Common myeloid progenitor, CD34-positive (primary cell): ENCODE data around the gene TK2.
"Not testable (repeated sequence)": the region's sequence is repeated elsewhere in the genome, so short reads cannot be mapped to it uniquely, and the experiment has no call there.

Experiments used
- CTCF ChIA-PET: fragments of 350-600 bp; sonication (Branson Sonifier 250); formaldehyde crosslinking; loops from one replicate; lab custom pipeline; 2021; ENCODE audit warnings: antibody characterized with exemption; lab: Charles Lee
- POLR2A ChIA-PET: fragments of 350-600 bp; sonication (Branson Sonifier 250); formaldehyde crosslinking; loops from one replicate; lab custom pipeline; 2021; ENCODE audit warnings: antibody characterized with exemption; lab: Charles Lee
- DNase-seq, 3 donors: peaks; one replicate each; pipeline versions ENCODE4 v3.0.0 to v3.0.0-alpha.2; 2013
- H3K27ac ChIP-seq, 2 experiments: 1 replicate in 1 of 2; 2 replicates in 1 of 2; pipeline ENCODE4 v1.7.0; 2013; ENCODE audit warnings: inconsistent platforms in 2 of 2, low read length in 2 of 2, mild to moderate bottlenecking in 2 of 2, low read depth in 1 of 2, moderate library complexity in 1 of 2; ENCODE audit not compliant: severe bottlenecking in 2 of 2, insufficient read depth in 1 of 2, poor library complexity in 1 of 2
- H3K27me3 ChIP-seq, 5 experiments: replicated peaks in 2 of 5; 1 replicate in 3 of 5; 2 replicates in 2 of 5; pipeline versions ENCODE4 v1.6.1 to v1.7.0; 2013; ENCODE audit warnings: low read length in 4 of 5, mild to moderate bottlenecking in 2 of 5, moderate library complexity in 2 of 5, inconsistent platforms in 1 of 5; ENCODE audit not compliant: insufficient read depth in 5 of 5, control insufficient read depth in 4 of 5
- H3K36me3 ChIP-seq, 4 experiments: 1 replicate in 2 of 4; 2 replicates in 2 of 4; pipeline versions ENCODE4 v1.6.1 to v1.7.0; 2013; ENCODE audit warnings: low read length in 3 of 4, control low read depth in 1 of 4, mild to moderate bottlenecking in 1 of 4; ENCODE audit not compliant: control insufficient read depth in 4 of 4, insufficient read depth in 4 of 4
- H3K4me1 ChIP-seq, 4 experiments: 1 replicate in 3 of 4; 2 replicates in 1 of 4; pipeline versions ENCODE4 v1.6.1 to v1.7.1; 2013; ENCODE audit warnings: low read length in 3 of 4, mild to moderate bottlenecking in 3 of 4, control low read depth in 1 of 4, inconsistent platforms in 1 of 4, moderate library complexity in 1 of 4; ENCODE audit not compliant: control insufficient read depth in 4 of 4, insufficient read depth in 4 of 4; ENCODE audit errors: control extremely low read depth in 1 of 4
- H3K4me3 ChIP-seq, 7 experiments: 1 replicate in 4 of 7; 2 replicates in 3 of 7; pipeline versions ENCODE4 v1.5.1 to v1.7.0; 2013; ENCODE audit warnings: mild to moderate bottlenecking in 7 of 7, low read length in 6 of 7, moderate library complexity in 6 of 7, inconsistent platforms in 2 of 7, low read depth in 2 of 7, control low read depth in 1 of 7; ENCODE audit not compliant: insufficient read depth in 4 of 7, control insufficient read depth in 1 of 7; ENCODE audit errors: extremely low read depth in 1 of 7
- H3K9me3 ChIP-seq, 5 experiments: 1 replicate in 4 of 5; 2 replicates in 1 of 5; pipeline versions ENCODE4 v1.6.1 to v1.7.1; 2013; ENCODE audit warnings: low read length in 4 of 5, mild to moderate bottlenecking in 2 of 5, inconsistent platforms in 1 of 5, low read depth in 1 of 5, moderate library complexity in 1 of 5; ENCODE audit not compliant: control insufficient read depth in 4 of 5, insufficient read depth in 2 of 5; ENCODE audit errors: control extremely low read depth in 1 of 5
- WGBS: methylation state at CpG from one replicate; pipeline ENCODE4 v1.1.5; 2013; ENCODE audit not compliant: insufficient coverage; 5-methylcytosine and 5-hydroxymethylcytosine counted together

Gene TK2

DNA sequence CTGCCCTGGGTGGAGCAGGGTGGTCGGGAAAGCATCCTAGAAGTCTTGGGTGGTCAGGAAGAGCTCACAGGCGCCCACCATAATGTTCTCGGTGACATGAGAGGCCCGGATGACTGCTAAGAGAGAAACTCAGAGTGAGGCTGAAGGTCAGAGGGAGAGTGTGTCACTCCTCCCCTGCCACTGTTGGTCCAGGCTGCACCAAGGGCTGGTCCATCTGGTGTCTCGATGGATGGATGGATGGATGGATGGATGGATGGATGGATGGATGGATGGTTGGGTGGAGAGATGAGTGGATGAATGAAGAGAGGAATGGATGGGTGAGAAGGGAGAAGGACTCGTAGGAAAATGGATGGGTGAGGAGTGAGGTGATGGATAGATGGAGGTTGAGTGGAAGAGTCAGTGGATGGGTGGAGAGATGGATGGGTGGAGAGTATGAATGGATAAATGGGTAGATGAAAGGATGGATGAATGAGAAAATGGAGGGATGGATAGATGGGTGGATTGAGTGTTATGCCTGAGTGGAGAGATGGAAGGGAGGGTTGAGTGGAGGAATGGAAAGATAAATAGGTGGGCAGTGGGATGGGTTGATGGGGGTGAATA is 79.9 kb downstream of the TK2 start:
- no peak overlapping the region for H3K27ac ChIP-seq
- DNase-seq, result no peak
- WGBS, result 96% methylated on average over 6 of the region's 6 CpGs
- H3K4me1 ChIP-seq, result peaks cover 0 to 9% (median 0%) of the 10 kb centered on the region in 4 experiments
- H3K4me3 ChIP-seq, result no peak overlapping the region
- ChIA-PET CTCF (interaction anchor here (1.4 to 1.7 kb wide), 2 partner anchors 9 to 15 kb away, joined by 5 to 8 read pairs; no protein-coding TSS in a partner anchor), POLR2A (no interaction called here)
- peaks cover 0 to 2% (median 0%) of the 10 kb centered on the region in 5 experiments for H3K27me3 ChIP-seq
- H3K9me3 ChIP-seq, result peaks cover 0 to 1% (median 0%) of the 10 kb centered on the region in 5 experiments
- no peaks in the 10 kb centered on the region for H3K36me3 ChIP-seq

DNA sequence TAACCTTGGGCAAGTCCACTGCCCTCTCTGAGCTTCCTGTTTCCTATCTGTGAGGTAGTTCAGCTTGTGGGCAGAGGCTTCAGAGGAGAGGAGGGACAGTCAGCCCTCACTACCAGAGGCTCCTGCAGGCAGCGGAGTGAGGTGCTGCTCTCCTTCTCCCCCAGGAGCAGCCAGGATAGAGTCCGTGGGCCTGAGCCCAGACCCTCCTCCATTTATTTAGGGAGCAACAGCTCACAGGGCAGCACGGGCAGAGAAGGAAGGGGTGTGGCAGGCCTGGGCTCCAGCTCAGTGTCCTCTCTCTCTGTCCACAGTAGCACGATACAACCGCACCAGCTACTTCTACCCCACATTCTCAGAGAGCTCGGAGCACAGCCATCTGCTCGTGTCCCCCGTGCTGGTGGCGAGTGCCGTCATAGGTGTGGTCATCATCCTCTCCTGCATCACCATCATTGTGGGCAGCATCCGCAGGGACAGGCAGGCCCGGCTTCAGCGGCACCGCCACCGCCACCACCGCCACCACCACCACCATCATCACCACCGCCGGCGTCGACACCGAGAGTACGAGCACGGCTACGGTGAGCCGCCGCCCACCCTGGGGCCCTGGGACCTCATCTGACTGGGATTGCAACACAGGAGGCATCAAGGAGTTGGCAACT is 80.5 kb downstream of the TK2 start:
- DNase-seq, result no peak
- H3K9me3 ChIP-seq, result peaks cover 0 to 1% (median 0%) of the 10 kb centered on the region in 5 experiments
- no peaks in the 10 kb centered on the region for H3K36me3 ChIP-seq
- ChIA-PET CTCF (interaction anchor here (1.2 to 2.2 kb wide), 4 partner anchors 10 to 120 kb away, joined by 3 to 8 read pairs (median 6); no protein-coding TSS in a partner anchor), POLR2A (no interaction called here)
- WGBS, result 96% methylated on average over 10 of the region's 26 CpGs
- H3K4me3 ChIP-seq, result no peak overlapping the region
- H3K27me3 ChIP-seq, result peaks cover 0 to 3% (median 0%) of the 10 kb centered on the region in 5 experiments
- no peak overlapping the region for H3K27ac ChIP-seq
- H3K4me1 ChIP-seq, result peaks cover 0 to 5% (median 0%) of the 10 kb centered on the region in 4 experiments

DNA sequence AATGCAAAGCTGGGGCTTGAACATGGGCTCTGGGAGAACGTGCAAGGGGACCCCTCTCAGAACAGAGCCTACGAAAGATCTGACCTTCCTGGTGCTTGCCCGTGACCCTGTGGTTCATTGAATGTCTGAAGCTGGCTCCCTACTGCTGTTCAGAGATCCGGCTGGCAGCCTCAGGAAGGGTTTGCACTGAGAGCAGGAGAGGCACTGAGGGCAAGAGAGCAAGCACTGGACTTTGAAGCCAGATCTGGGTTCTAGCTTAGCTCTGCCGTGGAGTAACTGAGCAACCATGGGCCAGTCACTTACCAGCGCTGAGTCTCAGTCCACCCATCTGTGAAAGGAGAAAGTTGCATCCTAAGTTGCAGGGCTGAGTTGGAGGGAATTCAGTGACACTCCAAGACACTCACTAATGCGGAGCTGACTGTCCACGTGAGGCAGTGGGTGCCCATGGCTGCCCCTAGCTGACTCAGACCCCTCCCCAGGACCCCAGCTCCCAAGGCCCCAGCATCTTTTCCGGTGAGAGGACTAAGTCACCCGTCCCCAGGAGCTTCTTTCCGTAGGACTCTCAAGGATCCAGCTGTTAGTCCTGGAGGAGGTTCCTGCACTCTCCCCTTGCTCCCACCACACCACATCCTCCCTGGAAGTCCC is 81.5 kb downstream of the TK2 start:
- 98% methylated on average over 11 of the region's 11 CpGs for WGBS
- no peaks in the 10 kb centered on the region for H3K4me1 ChIP-seq
- peaks cover 0 to 6% (median 0%) of the 10 kb centered on the region in 5 experiments for H3K27me3 ChIP-seq
- ChIA-PET POLR2A (no interaction called here), CTCF (interaction anchor here (0.7 to 2.2 kb wide), 7 partner anchors 9 to 121 kb away, joined by 3 to 8 read pairs (median 4); no protein-coding TSS in a partner anchor)
- no peak overlapping the region for H3K27ac ChIP-seq
- no peak for DNase-seq
- no peaks in the 10 kb centered on the region for H3K36me3 ChIP-seq
- H3K9me3 ChIP-seq, result peaks cover 0 to 1% (median 0%) of the 10 kb centered on the region in 5 experiments
- H3K4me3 ChIP-seq, result no peak overlapping the region

DNA sequence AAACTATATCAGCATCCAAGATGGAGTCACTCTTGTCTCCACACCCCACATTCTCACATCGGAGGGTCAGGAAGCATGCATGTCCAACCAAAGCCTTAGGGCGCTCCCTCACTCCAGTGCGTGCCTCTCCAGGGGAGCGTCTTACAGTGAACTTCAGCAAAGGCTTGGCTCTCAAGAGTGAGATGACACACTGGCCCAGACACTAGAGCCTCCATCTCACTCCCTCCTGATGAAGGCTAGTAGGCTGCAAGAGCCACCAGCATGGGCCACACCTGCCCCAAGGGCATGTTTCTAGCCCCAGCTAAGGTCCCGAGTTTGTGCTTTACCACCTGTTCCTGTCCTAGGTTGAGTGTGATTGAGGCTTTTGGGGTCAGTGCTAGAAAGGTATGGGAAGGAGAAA is 82.3 kb downstream of the TK2 start:
- H3K27me3 ChIP-seq, result peaks cover 0 to 6% (median 0%) of the 10 kb centered on the region in 5 experiments
- DNase-seq, result no peak
- CTCF ChIA-PET, result interaction anchor here (0.6 to 2.2 kb wide), 3 partner anchors 9 to 122 kb away, joined by 3 to 6 read pairs (median 4); no protein-coding TSS in a partner anchor
- H3K9me3 ChIP-seq, result peaks cover 0 to 1% (median 0%) of the 10 kb centered on the region in 5 experiments
- H3K36me3 ChIP-seq, result no peaks in the 10 kb centered on the region
- no peaks in the 10 kb centered on the region for H3K4me1 ChIP-seq
- H3K4me3 ChIP-seq, result no peak overlapping the region
- H3K27ac ChIP-seq, result no peak overlapping the region
- WGBS, result 95% methylated on average over 5 of the region's 5 CpGs
- POLR2A ChIA-PET, result no interaction called here

DNA sequence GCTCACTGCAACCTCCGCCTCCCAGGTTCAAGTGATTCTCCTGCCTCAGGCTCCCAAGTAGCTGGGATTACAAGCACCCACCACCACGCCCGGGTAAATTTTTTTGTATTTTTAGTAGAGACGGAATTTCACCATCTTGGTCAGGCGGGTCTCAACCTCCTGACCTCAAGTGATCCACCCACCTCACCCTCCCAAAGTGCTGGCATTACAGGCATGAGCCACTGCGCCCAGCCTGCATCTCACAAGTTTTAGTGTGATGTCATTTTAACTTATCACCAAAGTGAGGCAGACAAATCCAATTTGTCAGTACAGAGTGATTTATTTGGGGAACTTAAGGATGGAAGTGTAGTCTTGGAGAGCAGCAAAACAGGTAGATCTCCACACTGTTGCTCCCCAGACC is 83.3 kb downstream of the TK2 start:
- POLR2A ChIA-PET, CTCF ChIA-PET, H3K27ac ChIP-seq, DNase-seq, H3K9me3 ChIP-seq, H3K27me3 ChIP-seq, H3K4me1 ChIP-seq, H3K36me3 ChIP-seq, H3K4me3 ChIP-seq: not testable (repeated sequence)
- WGBS, result 94% methylated on average over 3 of the region's 6 CpGs

DNA sequence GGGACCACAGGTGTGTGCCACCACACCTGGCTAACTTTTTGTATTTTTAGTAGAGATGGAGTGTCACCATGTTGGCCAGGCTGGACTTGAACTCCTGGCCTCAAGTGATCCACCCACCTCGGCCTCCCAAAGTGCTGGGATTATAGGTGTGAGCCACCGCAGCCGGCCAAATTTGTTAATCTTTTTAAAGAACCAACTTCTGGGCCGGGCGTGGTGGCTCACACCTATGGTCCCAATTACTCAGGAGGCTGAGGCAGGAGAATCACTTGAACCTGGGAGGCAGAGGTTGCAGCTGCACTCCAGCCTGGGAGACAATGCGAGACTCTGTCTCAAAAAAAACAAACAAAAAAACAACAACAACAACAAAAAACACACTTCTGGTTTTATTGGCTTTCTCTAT is 84.0 kb downstream of the TK2 start:
- H3K36me3 ChIP-seq, H3K4me1 ChIP-seq, H3K4me3 ChIP-seq, H3K27me3 ChIP-seq, POLR2A ChIA-PET, H3K27ac ChIP-seq, DNase-seq, H3K9me3 ChIP-seq: not testable (repeated sequence)
- CTCF ChIA-PET, result interaction anchor here (1.0 kb wide), 1 partner anchor 11 kb away, joined by 3 read pairs; no protein-coding TSS in a partner anchor
- 97% methylated on average over 6 of the region's 6 CpGs for WGBS
